Putamen (tissue), 1 donor: ENCODE data around the gene CYP46A1.
"Not testable (repeated sequence)": the region's sequence is repeated elsewhere in the genome, so short reads cannot be mapped to it uniquely, and the experiment has no call there.

Experiments used
- DNase-seq: peaks from one replicate; pipeline ENCODE4 v3.0.0-alpha.2; 2016; ENCODE audit warnings: low spot score

CYP46A1 gene

DNA sequence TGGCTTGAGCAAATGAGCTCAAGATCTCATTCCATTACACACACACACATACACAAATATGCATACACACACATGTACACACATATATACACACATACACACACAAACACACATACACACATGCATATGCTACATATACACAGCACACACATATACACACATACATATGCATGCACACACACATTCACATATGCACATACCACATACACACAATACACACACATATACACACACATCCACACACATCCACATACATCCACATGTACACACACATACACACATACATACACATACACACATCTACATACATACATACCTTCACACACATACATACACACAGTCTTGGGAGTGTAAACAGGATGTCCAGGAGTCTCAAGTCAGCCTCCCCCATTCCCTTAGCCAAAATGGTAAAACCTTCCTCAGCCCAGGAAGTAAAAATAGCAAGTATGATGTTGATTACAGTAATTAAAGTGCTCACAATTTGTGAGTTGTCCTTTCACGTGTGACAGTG lies 26.4 kb upstream of the CYP46A1 start:
- no peak for DNase-seq

GRCh38 chr14:99658218-99658845 lies 25.8 kb upstream of the CYP46A1 start:
- DNase-seq = no peak

- no peak for DNase-seq
These were observed 24.8 kb upstream of the CYP46A1 start for GRCh38 chr14:99659333-99659741.

- no peak for DNase-seq
These were observed 24.0 kb upstream of the CYP46A1 start for GRCh38 chr14:99660006-99660566.

GRCh38 chr14:99660794-99661193 lies 23.3 kb upstream of the CYP46A1 start:
- DNase-seq = no peak

DNA sequence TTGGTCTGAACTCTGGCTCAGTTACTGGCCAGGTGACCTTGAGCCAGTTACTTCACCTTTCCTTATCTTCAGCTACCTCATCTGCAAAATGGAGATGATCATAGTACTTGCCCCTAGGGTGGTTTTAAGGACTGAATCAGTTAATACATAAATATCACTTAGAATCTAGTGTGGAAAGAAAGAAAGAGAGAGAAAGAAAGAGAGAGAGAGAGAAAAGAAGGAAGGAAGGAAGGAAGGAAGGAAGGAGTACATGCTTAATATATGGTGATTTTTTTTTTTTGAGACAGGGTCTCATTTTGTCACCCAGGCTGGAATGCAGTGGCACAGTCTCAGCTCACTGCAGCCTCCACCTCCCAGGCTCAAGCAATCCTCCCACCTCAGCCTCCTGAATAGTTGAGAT lies 22.9 kb upstream of the CYP46A1 start:
- not testable (repeated sequence) for DNase-seq

DNA sequence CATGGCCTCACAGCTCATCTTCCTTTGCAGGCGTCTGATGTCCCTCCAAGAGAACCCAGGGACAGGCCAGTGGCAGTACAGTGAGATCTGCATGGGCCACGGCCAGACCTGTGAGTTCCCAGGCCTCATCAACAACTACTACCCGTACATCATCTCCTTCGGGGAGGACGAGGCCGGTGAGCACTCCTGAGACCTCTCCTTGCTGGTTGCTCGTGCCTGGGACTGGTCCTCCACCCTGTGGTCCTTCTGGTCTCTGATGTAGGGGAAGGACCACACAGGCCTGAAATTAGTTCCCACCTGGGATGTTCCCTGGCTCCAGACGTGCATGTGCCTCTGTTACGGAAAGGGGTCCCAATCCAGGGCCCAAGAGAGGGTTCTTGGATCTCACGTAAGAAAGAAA lies 21.3 kb upstream of the CYP46A1 start:
- no peak for DNase-seq

GRCh38 chr14:99663386-99664057 lies 20.6 kb upstream of the CYP46A1 start:
- DNase-seq = no peak

DNA sequence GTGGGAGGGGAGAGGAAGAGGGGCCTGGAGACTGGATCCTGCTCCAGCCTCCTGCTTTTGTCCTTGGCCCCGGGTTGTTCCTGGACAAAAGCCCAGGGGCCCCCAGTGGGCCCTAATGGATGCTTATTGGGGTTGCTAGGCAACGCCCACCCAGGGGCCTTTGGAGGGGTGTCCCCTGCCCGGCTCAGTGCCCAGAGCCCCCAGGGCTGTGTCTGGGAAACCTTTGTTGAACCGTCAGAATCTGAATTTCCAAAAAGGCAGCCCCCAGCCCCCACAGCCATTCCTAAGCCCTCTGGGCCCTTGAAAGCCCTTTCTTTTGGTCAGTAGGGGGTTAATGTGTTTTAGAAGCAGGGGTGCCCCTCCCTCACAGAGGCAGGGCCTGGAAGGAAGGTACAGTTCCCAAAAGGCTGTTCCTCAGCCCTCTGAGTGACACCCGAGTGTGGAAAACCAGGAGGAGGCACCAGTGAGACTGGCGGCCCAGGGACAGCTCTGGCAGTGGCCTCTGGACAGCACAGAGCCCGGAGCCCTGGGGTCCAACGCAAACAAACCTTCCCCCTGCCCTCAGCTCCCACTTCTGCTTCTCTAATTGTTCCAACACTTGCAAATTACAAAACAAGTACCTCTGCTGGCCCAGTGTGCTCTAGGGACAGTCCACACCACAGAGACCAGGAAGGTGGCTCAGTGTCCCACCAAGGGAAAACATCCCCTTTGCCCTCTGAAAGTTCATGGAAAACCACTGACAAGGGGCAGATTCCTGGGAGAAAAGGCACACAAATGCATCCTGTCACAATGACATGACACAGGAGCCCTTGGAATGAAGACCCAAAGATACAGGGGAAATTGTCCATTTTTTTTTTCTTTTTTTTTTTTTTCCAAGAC lies 19.8 kb upstream of the CYP46A1 start:
- peak; percentile 45 for DNase-seq

GRCh38 chr14:99664937-99665273 lies 19.2 kb upstream of the CYP46A1 start:
- no peak for DNase-seq

GRCh38 chr14:99666533-99666932 lies 17.6 kb upstream of the CYP46A1 start:
- no peak for DNase-seq

- DNase-seq = no peak
These were observed 17.1 kb upstream of the CYP46A1 start for GRCh38 chr14:99667045-99667444.

DNA sequence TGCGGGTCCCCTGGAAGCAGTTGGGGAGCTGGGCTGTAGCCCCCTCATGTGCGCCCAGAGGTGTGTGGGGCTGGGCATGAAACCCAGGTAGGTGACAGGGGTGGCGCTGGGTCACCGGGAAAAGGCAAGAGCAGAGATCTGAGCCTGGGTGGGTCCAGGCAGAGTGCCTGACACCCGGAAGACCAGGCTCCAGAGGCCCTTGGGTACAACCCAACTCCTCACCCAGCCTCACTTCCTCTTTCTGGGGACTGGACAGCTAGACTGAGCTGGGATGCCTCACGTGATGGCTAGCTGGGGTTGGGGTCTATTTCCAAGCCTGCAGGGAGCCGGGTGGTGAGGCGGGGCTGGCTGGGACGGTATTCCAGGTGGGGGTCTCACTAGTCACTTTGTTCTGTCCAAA lies 16.3 kb upstream of the CYP46A1 start:
- no peak for DNase-seq

DNA sequence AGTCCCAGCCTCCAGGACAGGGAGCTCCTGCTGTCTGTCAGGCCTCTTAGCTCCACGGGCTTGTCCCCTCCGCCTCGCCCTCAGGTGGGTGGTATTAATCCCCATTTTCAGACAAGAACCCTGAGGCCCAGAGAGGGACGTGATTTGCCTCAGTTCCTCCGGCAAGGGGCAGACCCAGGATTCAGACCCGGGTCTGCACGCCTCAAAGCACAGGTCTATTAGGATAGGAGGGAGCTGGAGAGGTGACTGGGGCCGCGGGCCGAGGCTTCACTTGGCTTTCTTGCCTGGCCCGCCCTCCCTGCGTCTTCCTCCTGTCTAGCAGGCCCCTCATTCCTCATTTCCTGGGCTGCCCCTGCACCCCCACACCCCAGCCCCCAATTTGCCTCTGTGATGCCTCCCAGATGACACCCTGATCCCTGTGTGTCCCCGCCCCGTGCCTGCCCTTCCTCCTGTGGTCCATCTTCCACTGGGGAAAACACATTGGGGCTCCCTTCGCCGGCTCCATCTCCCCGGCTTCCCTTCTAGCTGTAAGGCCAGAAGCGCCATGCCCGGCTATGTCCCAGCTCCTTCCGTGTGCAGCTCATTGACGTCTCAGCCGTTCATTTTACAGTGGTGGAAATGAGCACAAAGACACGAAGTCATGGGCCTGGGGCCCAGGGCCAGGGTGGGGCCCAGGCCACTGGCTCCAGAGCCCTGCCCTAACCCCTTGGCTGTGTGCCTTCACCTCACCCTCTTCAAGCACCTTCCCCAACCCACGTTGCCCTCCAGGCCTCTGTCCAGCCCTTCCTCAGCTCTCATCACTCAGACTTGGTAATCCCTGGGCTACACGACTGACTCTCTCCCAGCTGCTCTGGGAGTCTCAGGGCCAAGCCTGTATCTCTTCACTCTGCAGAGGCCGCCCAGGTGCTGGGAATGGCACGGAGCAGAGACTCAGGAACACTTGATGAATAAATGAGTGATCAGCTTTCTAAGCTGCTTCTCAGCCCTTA lies 15.5 kb upstream of the CYP46A1 start:
- no peak for DNase-seq

GRCh38 chr14:99670361-99671234 lies 13.5 kb upstream of the CYP46A1 start:
- DNase-seq = no peak

GRCh38 chr14:99671235-99672224 lies 12.6 kb upstream of the CYP46A1 start:
- DNase-seq = peak; percentile 73

- DNase-seq = no peak
These were observed 11.4 kb upstream of the CYP46A1 start for GRCh38 chr14:99672506-99673304.
